HEK293 (cell line): ENCODE data around the gene SSBP2.

ENCODE experiments used
- ZBTB21 ChIP-seq: fragments of 450-650 bp; formaldehyde crosslinking; IDR thresholded peaks from 2 replicates; pipeline ENCODE4 v1.5.1; 2017; ENCODE audit warnings: missing biosample characterization, missing genetic modification characterization
- ZNF114 ChIP-seq: fragments of 450-650 bp; formaldehyde crosslinking; IDR thresholded peaks from 2 replicates; pipeline ENCODE4 v1.5.0; 2017; ENCODE audit warnings: missing biosample characterization, missing genetic modification characterization
- ZNF184 ChIP-seq: fragments of 450-650 bp; IDR thresholded peaks from 2 replicates; pipeline ENCODE4 v1.5.1; 2018; ENCODE audit warnings: missing biosample characterization, mild to moderate bottlenecking, missing genetic modification characterization
- ZNF311 ChIP-seq: fragments of 450-650 bp; formaldehyde crosslinking; IDR thresholded peaks from 2 replicates; pipeline ENCODE4 v1.5.1; 2017; ENCODE audit warnings: missing biosample characterization, missing genetic modification characterization, borderline replicate concordance
- TF ChIP-seq, protein P1 (sequence below): fragments of 450-650 bp; formaldehyde crosslinking; IDR thresholded peaks from 2 replicates; pipeline ENCODE4 v1.5.0; 2017; ENCODE audit warnings: missing biosample characterization, missing genetic modification characterization, borderline replicate concordance
- TF ChIP-seq, protein P2 (sequence below): fragments of 450-650 bp; formaldehyde crosslinking; IDR thresholded peaks from 2 replicates; pipeline ENCODE4 v1.5.1; 2016; ENCODE audit warnings: missing biosample characterization, missing genetic modification characterization
- TF ChIP-seq, protein P3 (sequence below): fragments of 450-650 bp; formaldehyde crosslinking; IDR thresholded peaks from 2 replicates; pipeline ENCODE4 v1.5.1; 2016; ENCODE audit warnings: missing biosample characterization, missing genetic modification characterization, borderline replicate concordance

DNA sequence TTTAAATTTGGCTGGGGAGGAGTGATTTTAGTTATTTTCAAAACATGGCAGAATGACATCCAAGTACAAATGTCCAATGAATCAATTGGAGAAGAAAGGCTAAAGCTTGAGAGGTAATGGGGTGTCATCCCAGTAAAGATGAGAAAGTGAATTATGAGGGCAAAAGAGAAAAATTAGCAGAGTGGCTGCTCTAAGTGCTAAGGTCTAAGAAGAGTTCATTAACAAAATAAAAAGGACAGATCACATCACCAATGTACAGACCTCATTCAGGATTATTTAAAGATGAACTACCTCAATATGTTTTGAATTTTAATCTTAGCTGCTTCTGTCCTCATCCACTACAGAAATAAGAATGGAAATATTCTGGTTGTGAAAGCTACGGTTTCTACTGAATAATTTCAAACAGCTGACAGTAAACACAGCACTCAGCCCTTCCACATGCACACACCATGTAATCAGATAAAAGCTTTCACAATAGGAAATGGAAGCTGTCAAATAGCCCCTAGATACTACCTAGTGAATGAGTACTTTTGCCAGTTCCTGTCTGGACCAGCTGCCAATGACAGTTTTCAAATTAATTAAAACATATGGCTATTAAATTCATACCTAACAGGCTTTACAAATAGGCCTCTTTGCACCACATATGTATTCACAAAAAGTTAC lies 171.5 kb downstream of the SSBP2 start:
- TF ChIP-seq, protein P1, sequence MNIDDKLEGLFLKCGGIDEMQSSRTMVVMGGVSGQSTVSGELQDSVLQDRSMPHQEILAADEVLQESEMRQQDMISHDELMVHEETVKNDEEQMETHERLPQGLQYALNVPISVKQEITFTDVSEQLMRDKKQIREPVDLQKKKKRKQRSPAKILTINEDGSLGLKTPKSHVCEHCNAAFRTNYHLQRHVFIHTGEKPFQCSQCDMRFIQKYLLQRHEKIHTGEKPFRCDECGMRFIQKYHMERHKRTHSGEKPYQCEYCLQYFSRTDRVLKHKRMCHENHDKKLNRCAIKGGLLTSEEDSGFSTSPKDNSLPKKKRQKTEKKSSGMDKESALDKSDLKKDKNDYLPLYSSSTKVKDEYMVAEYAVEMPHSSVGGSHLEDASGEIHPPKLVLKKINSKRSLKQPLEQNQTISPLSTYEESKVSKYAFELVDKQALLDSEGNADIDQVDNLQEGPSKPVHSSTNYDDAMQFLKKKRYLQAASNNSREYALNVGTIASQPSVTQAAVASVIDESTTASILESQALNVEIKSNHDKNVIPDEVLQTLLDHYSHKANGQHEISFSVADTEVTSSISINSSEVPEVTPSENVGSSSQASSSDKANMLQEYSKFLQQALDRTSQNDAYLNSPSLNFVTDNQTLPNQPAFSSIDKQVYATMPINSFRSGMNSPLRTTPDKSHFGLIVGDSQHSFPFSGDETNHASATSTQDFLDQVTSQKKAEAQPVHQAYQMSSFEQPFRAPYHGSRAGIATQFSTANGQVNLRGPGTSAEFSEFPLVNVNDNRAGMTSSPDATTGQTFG, result no peak
- TF ChIP-seq, protein P2, sequence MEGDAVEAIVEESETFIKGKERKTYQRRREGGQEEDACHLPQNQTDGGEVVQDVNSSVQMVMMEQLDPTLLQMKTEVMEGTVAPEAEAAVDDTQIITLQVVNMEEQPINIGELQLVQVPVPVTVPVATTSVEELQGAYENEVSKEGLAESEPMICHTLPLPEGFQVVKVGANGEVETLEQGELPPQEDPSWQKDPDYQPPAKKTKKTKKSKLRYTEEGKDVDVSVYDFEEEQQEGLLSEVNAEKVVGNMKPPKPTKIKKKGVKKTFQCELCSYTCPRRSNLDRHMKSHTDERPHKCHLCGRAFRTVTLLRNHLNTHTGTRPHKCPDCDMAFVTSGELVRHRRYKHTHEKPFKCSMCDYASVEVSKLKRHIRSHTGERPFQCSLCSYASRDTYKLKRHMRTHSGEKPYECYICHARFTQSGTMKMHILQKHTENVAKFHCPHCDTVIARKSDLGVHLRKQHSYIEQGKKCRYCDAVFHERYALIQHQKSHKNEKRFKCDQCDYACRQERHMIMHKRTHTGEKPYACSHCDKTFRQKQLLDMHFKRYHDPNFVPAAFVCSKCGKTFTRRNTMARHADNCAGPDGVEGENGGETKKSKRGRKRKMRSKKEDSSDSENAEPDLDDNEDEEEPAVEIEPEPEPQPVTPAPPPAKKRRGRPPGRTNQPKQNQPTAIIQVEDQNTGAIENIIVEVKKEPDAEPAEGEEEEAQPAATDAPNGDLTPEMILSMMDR (tag by site-specific recombination), result no peak
- no peak for TF ChIP-seq ZNF184 (tag by site-specific recombination)
- TF ChIP-seq, protein P3, sequence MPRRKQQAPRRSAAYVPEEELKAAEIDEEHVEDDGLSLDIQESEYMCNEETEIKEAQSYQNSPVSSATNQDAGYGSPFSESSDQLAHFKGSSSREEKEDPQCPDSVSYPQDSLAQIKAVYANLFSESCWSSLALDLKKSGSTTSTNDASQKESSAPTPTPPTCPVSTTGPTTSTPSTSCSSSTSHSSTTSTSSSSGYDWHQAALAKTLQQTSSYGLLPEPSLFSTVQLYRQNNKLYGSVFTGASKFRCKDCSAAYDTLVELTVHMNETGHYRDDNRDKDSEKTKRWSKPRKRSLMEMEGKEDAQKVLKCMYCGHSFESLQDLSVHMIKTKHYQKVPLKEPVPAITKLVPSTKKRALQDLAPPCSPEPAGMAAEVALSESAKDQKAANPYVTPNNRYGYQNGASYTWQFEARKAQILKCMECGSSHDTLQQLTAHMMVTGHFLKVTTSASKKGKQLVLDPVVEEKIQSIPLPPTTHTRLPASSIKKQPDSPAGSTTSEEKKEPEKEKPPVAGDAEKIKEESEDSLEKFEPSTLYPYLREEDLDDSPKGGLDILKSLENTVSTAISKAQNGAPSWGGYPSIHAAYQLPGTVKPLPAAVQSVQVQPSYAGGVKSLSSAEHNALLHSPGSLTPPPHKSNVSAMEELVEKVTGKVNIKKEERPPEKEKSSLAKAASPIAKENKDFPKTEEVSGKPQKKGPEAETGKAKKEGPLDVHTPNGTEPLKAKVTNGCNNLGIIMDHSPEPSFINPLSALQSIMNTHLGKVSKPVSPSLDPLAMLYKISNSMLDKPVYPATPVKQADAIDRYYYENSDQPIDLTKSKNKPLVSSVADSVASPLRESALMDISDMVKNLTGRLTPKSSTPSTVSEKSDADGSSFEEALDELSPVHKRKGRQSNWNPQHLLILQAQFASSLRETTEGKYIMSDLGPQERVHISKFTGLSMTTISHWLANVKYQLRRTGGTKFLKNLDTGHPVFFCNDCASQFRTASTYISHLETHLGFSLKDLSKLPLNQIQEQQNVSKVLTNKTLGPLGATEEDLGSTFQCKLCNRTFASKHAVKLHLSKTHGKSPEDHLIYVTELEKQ (tag by site-specific recombination), result no peak
- TF ChIP-seq ZNF114 (tag by site-specific recombination), result no peak
- no peak for TF ChIP-seq ZBTB21 (tag by site-specific recombination)
- no peak for TF ChIP-seq ZNF311 (tag by site-specific recombination)
